GM12873 (cell line): ENCODE measurements around the gene HACD4.

Experiments
- CTCF ChIP-seq: IDR thresholded peaks from 2 replicates; pipeline ENCODE4 v1.5.1; 2012; ENCODE audit warnings: low read depth, mild to moderate bottlenecking, moderate library complexity, low read length, control low read depth; ENCODE audit not compliant: insufficient read depth; ENCODE audit errors: missing control alignments

The HACD4 gene

GRCh38 chr9:21016701-21017491 is 14.5 kb downstream of the HACD4 start:
- TF ChIP-seq CTCF = no peak

- TF ChIP-seq CTCF = no peak
Measured at GRCh38 chr9:21015995-21016394, 15.4 kb downstream of the HACD4 start.

GRCh38 chr9:21015129-21015815 is 16.2 kb downstream of the HACD4 start:
- TF ChIP-seq CTCF = no peak

- no peak for TF ChIP-seq CTCF
Measured at GRCh38 chr9:21002040-21002439, 29.4 kb downstream of the HACD4 start.

GRCh38 chr9:21001581-21001980 is 29.9 kb downstream of the HACD4 start:
- no peak for TF ChIP-seq CTCF

GRCh38 chr9:20997503-20998076 is 33.9 kb downstream of the HACD4 start:
- no peak for TF ChIP-seq CTCF

GRCh38 chr9:20996809-20997208 is 34.6 kb downstream of the HACD4 start:
- no peak for TF ChIP-seq CTCF
